ENCODE data around the gene IL13.

The IL13 gene

DNA sequence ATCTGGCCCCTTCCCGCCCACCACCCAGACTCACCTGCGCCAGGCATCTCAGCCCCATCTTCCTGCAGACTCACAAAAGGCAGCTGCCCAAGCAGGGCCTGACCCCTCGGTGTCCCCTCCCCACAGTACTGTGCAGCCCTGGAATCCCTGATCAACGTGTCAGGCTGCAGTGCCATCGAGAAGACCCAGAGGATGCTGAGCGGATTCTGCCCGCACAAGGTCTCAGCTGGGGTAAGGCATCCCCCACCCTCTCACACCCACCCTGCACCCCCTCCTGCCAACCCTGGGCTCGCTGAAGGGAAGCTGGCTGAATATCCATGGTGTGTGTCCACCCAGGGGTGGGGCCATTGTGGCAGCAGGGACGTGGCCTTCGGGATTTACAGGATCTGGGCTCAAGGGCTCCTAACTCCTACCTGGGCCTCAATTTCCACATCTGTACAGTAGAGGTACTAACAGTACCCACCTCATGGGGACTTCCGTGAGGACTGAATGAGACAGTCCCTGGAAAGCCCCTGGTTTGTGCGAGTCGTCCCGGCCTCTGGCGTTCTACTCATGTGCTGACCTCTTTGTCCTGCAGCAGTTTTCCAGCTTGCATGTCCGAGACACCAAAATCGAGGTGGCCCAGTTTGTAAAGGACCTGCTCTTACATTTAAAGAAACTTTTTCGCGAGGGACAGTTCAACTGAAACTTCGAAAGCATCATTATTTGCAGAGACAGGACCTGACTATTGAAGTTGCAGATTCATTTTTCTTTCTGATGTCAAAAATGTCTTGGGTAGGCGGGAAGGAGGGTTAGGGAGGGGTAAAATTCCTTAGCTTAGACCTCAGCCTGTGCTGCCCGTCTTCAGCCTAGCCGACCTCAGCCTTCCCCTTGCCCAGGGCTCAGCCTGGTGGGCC, 1.9 kb downstream of the IL13 start:
- TF ChIP-seq CTCF (IDR thresholded peaks at IDR 0.05; ENCODE audit: low read depth, low read length) = no peak
- in situ Hi-C loops (cut with HindIII; ENCODE audit: low sequenced_read_pairs) = no loop called here
- no peak overlapping the region for H3K4me3 ChIP-seq (ENCODE audit: low read depth, low read length)
- no peak for DNase-seq (ENCODE audit: low read depth, low spot score)

- DNase-seq (ENCODE audit: low read depth, low spot score) = no peak
- no peak for TF ChIP-seq CTCF (IDR thresholded peaks at IDR 0.05; ENCODE audit: low read depth, low read length)
- in situ Hi-C loops (cut with HindIII; ENCODE audit: low sequenced_read_pairs) = no loop called here
- H3K4me3 ChIP-seq (ENCODE audit: low read depth, low read length) = no peak overlapping the region
These were observed 3.4 kb downstream of the IL13 start for GRCh38 chr5:132661231-132662003.

DNA sequence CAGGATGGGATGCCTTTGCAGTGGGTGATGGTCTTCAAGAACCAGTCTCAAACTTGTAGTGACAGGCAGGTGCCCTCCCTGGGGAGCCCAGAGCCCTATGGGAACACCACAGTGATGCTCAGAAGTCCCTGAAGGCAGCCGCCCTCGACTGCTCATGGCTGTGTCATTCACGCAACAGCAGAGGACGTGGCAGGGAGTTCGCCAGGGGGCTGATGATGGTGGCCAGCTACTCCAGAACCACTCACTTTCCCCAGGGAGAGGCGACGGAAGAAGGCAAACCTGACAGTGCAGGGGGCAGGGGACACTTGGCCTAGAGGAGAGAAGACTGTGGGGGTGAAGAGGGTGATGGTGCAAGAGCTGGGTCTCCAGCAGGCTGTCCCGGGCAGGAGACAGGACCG, 4.0 kb downstream of the IL13 start:
- no peak for DNase-seq (ENCODE audit: low read depth, low spot score)
- in situ Hi-C loops (cut with HindIII; ENCODE audit: low sequenced_read_pairs) = no loop called here
- TF ChIP-seq CTCF (IDR thresholded peaks at IDR 0.05; ENCODE audit: low read depth, low read length) = no peak
- H3K4me3 ChIP-seq (ENCODE audit: low read depth, low read length) = no peak overlapping the region

GRCh38 chr5:132662925-132663770, 5.2 kb downstream of the IL13 start:
- H3K4me3 ChIP-seq (ENCODE audit: low read depth, low read length) = no peak overlapping the region
- DNase-seq (ENCODE audit: low read depth, low spot score) = no peak
- TF ChIP-seq CTCF (IDR thresholded peaks at IDR 0.05; ENCODE audit: low read depth, low read length) = no peak
- in situ Hi-C loops (cut with HindIII; ENCODE audit: low sequenced_read_pairs) = no loop called here

GRCh38 chr5:132663771-132664695, 6.1 kb downstream of the IL13 start:
- in situ Hi-C loops (cut with HindIII; ENCODE audit: low sequenced_read_pairs) = no loop called here
- no peak for TF ChIP-seq CTCF (IDR thresholded peaks at IDR 0.05; ENCODE audit: low read depth, low read length)
- no peak overlapping the region for H3K4me3 ChIP-seq (ENCODE audit: low read depth, low read length)
- no peak for DNase-seq (ENCODE audit: low read depth, low spot score)

Data from astrocyte of the spinal cord (primary cell).